GM10248 (cell line): ENCODE results near the gene TCF7L2.

Experiments used
- CTCF ChIA-PET: fragments of 300-600 bp; sonication (Branson Sonifier 250); formaldehyde crosslinking; extraction: SDS; loops from one replicate; lab custom pipeline; 2021; ENCODE audit warnings: antibody characterized with exemption; lab: Yijun Ruan, JAX
- POLR2A ChIA-PET: fragments of 350-650 bp; sonication (Branson Sonifier 250); formaldehyde crosslinking; extraction: SDS; loops from one replicate; lab custom pipeline; 2020; ENCODE audit warnings: antibody characterized with exemption; lab: Yijun Ruan, JAX
- DNase-seq: peaks from one replicate; pipeline ENCODE4 v3.0.0; 2012; ENCODE audit errors: extremely low spot score
- TF ChIP-seq, protein P1 (sequence below): IDR thresholded peaks from 2 replicates; pipeline ENCODE4 v1.5.1; 2012; ENCODE audit warnings: mild to moderate bottlenecking, low read depth; ENCODE audit errors: extremely low read depth, missing control alignments, control extremely low read depth

The TCF7L2 gene

DNA sequence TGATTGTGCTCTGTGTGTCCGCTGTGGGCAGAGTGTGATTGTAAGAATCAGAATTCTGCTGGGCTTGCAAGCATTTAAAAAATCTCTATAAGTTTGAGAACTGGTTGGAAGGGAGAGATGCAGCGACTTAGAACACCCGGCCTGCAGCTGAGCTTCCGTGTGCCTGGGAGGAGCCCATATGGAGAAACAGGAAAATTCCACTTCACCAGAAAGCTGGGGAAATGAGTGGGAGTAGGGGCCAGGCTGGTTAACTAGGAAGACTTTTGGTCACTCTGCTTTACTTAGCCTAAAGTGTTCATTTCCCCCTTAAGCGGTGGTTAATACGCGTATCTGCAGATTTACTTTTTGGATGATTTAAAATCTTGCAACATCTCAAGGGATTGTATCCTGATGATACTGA lies 72.2 kb downstream of the TCF7L2 start:
- TF ChIP-seq, protein P1, sequence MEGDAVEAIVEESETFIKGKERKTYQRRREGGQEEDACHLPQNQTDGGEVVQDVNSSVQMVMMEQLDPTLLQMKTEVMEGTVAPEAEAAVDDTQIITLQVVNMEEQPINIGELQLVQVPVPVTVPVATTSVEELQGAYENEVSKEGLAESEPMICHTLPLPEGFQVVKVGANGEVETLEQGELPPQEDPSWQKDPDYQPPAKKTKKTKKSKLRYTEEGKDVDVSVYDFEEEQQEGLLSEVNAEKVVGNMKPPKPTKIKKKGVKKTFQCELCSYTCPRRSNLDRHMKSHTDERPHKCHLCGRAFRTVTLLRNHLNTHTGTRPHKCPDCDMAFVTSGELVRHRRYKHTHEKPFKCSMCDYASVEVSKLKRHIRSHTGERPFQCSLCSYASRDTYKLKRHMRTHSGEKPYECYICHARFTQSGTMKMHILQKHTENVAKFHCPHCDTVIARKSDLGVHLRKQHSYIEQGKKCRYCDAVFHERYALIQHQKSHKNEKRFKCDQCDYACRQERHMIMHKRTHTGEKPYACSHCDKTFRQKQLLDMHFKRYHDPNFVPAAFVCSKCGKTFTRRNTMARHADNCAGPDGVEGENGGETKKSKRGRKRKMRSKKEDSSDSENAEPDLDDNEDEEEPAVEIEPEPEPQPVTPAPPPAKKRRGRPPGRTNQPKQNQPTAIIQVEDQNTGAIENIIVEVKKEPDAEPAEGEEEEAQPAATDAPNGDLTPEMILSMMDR = no peak
- CTCF ChIA-PET = no interaction called here
- POLR2A ChIA-PET = no interaction called here
- DNase-seq = no peak

DNA sequence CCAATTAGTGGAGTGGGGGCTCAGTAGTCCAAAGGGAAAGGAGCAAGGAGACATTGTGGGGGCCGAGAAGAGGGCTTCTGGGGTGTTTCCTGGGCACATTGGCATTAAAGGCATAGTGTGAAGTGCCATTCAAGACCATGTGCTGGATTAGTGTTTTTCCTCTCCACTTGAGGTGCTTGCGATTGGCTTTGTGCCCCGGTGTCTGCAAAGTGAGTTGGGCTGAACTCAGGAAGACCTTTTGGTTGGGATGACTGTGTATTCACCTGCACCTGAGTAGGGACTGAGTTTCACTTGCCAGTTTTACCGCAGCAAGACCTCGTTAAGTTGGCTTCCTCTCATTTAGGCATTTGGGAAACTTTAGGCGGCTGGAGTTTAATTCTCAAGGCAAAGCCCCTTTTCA lies 73.0 kb downstream of the TCF7L2 start:
- CTCF ChIA-PET = no interaction called here
- no peak for DNase-seq
- TF ChIP-seq, protein P1 = no peak
- POLR2A ChIA-PET = no interaction called here

DNA sequence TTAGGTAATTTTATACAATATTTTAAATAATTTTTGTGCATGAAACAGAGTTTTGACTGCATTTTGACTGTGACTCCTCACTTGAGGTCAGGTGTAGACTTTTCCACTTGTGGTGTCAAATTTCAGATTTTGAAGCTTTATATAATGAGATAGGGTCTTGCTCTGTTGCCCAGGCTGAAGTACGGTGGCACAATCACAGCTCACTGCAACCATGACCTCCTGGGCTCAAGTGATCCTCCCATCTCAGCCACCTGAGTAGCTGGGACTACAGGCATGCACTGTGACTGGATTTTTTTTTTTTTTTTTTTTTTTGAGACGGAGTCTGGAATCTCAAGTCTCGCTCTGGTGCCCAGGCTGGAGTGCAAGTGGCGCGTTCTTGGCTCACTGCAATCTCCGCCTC lies 74.9 kb downstream of the TCF7L2 start:
- POLR2A ChIA-PET = no interaction called here
- CTCF ChIA-PET = interaction anchor here (2.0 kb wide), 1 partner anchor 9 kb away, joined by 4 read pairs; no protein-coding TSS in a partner anchor
- no peak for DNase-seq
- TF ChIP-seq, protein P1 = no peak

DNA sequence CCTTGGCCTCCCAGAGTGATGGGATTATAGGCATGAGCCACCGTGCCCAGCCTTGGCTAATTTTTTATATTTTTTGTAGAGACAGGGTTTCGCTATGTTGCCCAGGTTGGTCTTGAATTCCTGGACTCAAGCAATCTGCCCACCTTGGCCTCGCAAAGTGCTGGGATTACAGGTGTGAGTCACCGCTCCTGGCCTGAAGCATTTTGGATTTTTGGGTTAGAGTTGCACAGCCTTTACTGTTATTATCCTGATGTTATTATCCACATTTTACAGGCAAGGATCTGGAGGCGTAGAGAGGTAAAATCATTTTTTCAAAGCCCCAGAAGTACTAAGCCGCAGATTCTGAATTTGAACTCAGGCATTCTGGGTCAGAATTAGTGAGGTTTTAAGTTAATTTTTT lies 75.4 kb downstream of the TCF7L2 start:
- no peak for DNase-seq
- POLR2A ChIA-PET = no interaction called here
- TF ChIP-seq, protein P1 = no peak
- CTCF ChIA-PET = interaction anchor here (2.0 kb wide), 1 partner anchor 9 kb away, joined by 4 read pairs; no protein-coding TSS in a partner anchor

DNA sequence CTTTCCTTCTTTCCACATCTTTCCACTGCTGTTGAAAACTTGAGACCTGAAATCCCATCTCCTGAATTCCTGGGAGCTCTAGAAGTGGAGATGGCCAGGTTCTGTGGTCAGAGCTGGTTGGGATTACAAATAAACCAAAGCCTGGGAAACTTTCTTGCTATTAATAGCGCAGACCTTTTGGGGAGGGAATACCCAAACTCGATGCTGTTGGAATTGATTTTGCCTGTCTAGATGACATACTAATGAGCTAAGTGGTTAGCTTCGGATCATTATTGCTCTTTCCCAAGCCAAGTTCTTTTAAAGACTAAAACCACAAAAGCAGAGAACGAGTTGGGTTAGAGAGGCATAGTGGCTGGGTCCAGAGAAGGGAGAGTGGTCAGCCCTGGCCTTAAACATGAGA lies 76.6 kb downstream of the TCF7L2 start:
- ChIA-PET POLR2A (no interaction called here), CTCF (no interaction called here)
- DNase-seq = no peak
- TF ChIP-seq, protein P1 = no peak

DNA sequence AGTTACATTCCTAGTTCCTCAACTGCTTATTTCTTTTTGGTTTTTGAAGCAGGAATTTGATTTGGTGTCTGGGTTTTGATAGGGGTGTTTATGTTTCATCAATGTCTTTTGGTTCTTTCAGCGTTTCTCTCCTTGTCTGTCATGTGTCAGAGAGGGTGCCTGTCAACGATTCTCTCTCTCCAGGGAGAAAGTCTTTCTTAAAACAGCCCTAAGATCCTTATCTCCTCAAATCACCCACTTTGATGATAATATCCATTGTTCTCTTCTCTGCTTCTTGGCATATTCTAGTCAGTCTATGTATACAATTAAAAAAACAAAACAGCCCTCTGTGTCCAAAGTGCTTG lies 77.2 kb downstream of the TCF7L2 start:
- CTCF ChIA-PET = no interaction called here
- POLR2A ChIA-PET = no interaction called here
- TF ChIP-seq, protein P1 = no peak
- DNase-seq = no peak
